Epithelial cell of prostate (primary cell): ENCODE results near the gene MRPL10.

Source experiments
- DNase-seq: peaks from one replicate; pipeline ENCODE4 v3.0.0-alpha.2; 2011; ENCODE audit warnings: low read depth, low spot score
- H3K27ac ChIP-seq: fragments of 450-650 bp; 2 replicates; pipeline ENCODE4 v1.5.1; 2017; ENCODE audit warnings: mild to moderate bottlenecking

The MRPL10 gene

DNA sequence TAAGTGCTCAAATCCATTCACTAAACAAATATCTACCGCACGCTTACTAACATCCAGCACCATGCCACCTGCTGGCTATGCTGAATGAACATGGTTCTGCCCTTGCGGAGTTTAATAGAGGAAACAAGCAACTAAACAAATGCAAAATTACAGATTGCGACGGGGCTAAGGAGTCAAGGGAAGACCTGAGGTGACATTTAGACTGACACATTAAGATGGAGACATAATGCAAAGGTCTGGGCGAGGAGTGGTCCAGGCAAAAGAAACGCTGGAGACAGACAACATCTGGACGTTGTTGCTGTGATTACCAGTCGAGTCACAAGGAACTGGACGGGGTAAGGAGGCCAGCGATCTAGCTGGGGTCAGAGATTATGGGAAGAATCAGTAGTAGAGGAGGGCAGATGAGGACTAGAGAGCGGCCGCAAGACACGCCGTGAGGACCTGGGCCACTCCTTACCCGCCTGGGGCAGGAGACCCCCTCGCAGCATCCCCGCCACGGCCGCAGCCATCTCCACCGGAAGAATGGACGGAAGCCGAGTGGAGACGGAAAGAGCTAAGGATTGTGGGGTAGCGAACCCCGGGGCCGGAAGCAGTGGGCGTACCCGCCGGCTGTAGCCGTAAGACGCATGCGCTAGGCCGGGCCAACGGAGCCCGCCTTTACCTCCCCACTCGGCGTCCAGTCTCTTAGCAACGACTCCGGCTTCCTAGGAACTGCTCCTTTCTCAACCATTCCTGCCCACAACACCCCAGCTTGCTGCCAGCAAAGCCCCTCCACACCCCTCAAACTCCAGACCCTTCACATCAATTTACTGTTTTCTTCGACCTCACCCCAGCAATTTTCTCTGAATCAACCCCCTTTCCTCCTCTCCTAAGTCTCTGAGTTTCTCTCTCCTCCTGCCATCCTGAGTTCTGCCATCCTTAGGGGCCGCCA lies at the start of gene MRPL10, which contains the start of gene LRRC46:
Gene MRPL10 (minus strand): TSS at position 539 of the 931 bp plus-strand sequence. CDS start 30 bp downstream, at position 509.
Gene LRRC46 (plus strand): TSS at position 668 of the 931 bp plus-strand sequence. CDS start 320 bp downstream, outside the sequence.
- peak within 1 kb of the TSS; percentile 66 for H3K27ac ChIP-seq
- DNase-seq: peak; percentile 40

DNA sequence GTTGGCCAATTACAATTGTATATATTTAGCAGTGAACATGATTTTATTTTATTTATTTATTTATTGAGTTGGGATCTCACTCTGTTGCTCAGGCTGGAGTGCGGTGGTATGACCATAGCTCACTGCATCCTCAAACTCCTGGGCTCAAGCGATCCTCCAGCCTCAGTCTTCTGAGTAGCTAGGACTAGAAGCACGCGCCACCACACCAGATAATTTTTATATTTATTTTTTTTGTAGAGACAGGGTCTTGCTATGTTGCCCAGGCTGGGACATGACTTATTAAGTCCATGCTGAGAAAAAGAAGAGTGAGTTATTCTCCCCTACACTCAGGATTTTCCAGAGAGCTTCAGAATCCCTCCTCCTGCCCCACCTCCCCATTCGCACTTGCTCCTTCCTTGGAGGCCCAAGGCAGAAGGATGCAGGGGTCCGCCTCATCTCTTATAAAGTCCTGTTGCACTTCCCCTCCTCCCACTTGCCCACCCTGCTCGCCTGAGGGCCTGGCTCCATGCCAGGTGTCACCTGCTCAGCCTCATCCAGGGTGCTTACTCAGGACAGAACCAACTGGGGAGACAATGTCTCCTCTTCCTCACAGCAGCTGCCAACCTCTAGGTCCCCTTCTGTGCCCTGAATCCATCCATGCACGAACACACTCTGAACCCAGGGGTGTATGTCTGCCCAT lies 48.6 kb upstream of the MRPL10 start:
- no peak for DNase-seq
- no peak overlapping the region for H3K27ac ChIP-seq

DNA sequence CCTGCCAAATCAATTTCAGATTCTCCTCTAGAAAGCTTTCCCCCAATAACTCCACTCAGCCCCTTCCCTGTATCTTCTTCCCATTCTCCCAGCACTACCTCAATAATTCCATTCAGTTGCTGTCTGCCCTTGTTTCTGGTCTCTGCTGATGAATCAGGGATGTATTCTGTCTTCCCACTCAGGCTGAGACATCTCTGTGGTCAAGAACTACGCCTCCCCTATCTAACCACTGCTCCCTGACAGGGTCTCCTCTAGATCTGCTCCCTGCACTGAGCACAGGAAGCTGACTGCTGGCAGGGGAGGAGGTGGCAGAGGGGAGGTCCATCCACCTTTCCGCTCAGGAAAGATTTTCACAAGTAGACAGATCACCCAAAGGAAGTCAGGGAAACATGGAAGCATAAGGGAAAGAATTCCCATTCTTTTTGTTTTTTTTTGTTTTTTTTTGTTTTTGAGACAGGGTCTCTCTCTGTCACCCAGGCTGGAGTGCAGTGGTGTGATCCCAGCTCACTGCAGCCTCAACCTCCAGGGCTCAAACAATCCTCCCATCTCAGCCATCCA lies 47.8 kb upstream of the MRPL10 start:
- DNase-seq: no peak
- no peak overlapping the region for H3K27ac ChIP-seq

- H3K27ac ChIP-seq: no peak overlapping the region
- DNase-seq: no peak
Measured at GRCh38 chr17:47878203-47879027, 47.1 kb upstream of the MRPL10 start.

GRCh38 chr17:47877368-47878034 lies 46.2 kb upstream of the MRPL10 start:
- H3K27ac ChIP-seq: no peak overlapping the region
- DNase-seq: no peak

DNA sequence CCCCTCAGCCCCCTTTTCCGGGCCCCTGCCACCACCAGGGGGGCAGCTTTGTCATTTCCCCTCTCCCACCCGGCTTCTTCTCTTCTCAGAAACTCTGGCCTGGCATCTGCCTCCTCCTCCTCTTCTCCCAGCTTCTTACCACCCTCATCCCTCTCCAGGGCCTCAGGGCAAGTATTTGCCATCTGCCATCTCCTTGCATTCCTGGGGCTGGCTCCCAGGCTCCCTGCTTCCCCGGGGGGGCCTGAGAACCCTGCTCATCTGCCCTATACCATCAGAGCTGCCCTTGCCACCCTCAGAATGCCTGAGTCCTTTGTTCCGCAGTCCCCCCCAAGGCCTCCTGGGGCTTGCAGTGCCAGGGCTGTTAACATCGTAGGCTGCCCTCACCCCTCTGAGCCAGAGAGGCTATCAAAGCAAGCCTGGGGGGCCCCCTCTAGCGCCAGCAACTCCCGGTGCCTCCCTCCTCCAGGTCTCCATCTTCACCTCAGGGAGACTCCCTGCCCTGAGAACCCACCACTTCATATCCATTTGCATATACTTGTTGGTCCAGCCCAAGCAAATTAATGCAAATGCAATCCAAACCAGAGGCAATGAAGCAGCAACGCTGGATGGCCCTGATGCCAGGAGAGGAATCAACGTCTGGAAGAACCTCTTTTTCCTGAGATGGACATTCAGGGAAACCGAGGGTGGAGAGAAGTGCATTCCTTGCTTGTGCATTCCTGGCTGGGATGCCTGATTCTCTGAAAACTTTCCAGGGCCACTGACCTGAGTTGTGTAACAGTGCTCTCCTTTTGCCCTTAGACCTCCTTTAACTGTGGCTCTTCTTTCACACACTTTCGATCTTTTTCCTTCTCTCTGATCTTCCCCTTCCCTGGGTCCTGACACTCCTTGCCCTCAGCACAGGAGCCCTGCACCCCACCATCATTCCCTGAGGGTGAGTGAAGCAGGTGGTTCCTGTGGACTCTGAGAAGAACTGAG lies 44.0 kb upstream of the MRPL10 start:
- DNase-seq: no peak
- H3K27ac ChIP-seq: no peak overlapping the region

- H3K27ac ChIP-seq: no peak overlapping the region
- DNase-seq: no peak
Measured at GRCh38 chr17:47873200-47874090, 42.1 kb upstream of the MRPL10 start.

DNA sequence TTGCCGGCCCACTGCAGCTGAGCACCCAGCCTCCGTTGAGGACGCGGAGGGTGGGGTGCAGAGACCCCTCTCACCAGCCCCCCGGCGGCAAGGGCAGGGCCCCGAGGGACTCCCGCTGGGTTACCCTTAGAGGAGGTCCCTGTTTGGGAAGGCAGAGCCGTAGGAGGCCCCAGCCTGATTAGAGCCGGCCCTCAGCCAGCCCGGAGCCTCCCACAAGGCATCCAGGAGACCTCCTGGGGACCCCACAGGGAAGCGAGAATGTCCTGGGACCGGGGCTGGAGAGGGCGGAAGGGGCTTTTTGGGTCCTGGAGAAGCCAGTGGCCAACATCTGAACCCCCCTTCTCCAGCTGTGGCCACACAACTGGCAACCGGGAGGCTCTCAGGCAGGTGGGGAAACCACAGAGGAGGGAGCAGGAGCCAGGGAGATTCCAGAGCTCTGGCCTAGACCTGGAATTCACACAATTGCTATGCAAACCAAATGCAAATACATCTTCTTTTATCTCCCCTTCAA lies 41.4 kb upstream of the MRPL10 start:
- no peak for DNase-seq
- no peak overlapping the region for H3K27ac ChIP-seq

GRCh38 chr17:47872019-47872650 lies 40.8 kb upstream of the MRPL10 start:
- no peak overlapping the region for H3K27ac ChIP-seq
- no peak for DNase-seq

- H3K27ac ChIP-seq: no peak overlapping the region
- no peak for DNase-seq
Measured at GRCh38 chr17:47871048-47871447, 39.7 kb upstream of the MRPL10 start.

DNA sequence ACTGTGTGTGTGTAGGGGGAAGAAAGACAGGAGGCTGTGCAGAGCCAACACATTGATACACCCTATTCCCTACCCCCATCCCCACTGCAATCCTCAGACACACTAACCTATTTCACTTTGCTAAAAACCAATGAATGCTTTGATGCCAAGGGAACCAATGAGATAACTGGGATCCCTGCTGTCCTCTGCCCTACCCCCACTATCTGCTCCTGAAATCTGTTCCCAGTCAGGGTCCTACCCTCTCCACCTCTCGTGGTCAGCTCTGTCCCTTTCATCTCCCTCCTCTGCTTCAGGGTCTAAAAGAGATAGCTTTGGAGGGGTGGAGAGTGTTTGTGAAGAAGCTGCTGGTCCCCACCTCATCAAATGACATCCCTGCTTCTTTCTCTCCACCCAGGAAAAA lies 38.7 kb upstream of the MRPL10 start:
- DNase-seq: no peak
- no peak overlapping the region for H3K27ac ChIP-seq

DNA sequence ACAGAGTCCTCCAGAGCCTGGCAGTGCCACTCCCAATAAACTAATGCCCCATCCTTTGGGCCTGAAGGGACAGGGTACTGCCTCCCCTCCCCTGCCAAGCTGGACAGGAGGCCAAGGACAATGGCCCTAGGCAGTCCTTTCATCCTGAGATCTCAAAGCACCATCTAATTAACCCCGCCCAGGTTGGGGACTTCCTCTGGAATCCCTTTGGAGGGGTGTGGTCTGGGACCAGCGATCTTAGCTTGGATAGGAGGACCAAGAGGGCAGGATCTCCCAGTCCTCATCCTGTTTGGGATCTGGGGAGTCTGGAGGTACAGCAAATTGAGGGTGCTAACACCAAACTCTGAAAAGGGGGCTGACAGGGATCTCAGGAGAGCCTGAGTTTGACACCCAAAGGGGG lies 37.8 kb upstream of the MRPL10 start:
- DNase-seq: no peak
- H3K27ac ChIP-seq: no peak overlapping the region

GRCh38 chr17:47867813-47868533 lies 36.6 kb upstream of the MRPL10 start:
- H3K27ac ChIP-seq: no peak overlapping the region
- DNase-seq: no peak

GRCh38 chr17:47866941-47867340 lies 35.6 kb upstream of the MRPL10 start:
- DNase-seq: no peak
- H3K27ac ChIP-seq: peak overlapping the region; percentile 17

- peak overlapping the region; percentile 97 for H3K27ac ChIP-seq
- DNase-seq: peak; percentile 82
Measured at GRCh38 chr17:47864791-47865216, 33.5 kb upstream of the MRPL10 start.
